DMS53 treated with DMSO at 0.1 percent for 48 hours (cell line): ENCODE results near the gene SRP9.

Experiments
- DNase-seq: peaks from one replicate; lab custom pipeline; 2025; ENCODE audit not compliant: unreplicated experiment; lab: John Stamatoyannopoulos, UW

The SRP9 gene, protein sequence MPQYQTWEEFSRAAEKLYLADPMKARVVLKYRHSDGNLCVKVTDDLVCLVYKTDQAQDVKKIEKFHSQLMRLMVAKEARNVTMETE

DNA sequence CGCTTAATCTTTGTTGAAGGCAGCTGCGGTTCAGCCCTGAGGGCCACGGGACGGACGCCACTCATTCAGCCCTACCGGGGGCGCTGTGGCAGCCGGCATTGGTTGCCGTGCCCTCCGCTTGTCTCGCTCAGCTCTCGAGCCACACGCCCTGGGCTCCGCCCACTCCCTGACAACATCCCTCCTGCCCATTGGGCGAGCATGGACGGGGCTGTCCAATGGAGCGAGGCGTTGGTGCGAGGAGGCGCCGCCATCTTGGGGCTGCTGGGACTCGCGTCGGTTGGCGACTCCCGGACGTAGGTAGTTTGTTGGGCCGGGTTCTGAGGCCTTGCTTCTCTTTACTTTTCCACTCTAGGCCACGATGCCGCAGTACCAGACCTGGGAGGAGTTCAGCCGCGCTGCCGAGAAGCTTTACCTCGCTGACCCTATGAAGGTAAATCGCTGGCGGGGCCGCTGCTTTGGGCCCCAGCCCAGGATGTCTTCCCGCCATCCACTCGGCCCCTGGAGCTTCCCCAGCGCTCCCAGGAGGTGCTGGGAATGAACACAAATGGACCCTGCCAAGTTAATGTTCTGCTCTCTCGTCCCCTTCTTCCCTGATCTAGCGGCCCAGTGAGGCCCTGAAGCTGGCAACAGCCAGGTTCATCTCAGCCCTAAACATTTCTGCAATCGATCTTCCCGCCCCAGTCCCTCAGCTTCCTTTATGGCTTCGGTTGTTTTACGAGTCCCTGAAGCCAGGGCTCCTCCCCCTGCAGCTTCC lies at the start of gene SRP9:
SRP9 (plus strand) TSS at position 244 of the 754 bp plus-strand sequence; CDS start at position 359, 115 bp downstream.
- peak; percentile 95 for DNase-seq

DNA sequence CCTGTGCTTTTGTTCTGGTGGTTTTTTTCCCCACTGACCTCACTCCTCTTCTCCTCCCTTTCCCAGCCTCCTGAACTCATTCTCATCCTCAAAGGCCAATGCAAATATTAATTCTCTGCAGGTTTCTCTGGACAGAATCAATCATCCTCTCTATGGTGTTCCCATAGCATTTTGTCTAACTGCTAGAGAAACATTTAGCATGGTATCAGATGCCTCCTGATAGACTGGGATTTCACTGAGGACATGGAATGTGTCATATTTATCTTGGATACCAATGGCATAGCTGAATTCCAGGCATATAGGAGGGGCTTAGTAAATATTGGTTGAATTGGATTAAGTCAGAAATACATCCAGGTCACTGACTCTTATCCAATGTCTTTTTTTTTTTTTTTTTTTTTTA lies 46.1 kb upstream of the SRP9 start:
- no peak for DNase-seq

DNA sequence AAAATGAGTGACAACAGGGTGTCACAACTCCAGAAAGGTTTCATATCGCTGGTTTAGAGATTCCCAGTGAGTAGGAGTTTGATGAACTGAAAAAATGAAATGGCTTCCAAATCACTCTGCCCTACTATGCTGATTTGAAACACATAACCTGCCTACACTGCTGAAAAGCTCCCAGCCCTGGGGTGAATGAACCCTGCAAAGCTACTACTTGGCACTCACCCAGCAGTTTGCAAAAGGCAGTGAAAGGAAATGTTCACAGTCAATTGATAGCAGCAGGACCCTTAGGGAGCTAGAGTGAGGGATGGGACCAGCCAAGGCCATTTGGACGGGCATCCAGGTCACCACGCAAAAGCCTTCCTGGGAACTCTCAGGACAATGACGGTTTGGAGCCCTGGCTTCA lies 44.4 kb upstream of the SRP9 start:
- no peak for DNase-seq

DNA sequence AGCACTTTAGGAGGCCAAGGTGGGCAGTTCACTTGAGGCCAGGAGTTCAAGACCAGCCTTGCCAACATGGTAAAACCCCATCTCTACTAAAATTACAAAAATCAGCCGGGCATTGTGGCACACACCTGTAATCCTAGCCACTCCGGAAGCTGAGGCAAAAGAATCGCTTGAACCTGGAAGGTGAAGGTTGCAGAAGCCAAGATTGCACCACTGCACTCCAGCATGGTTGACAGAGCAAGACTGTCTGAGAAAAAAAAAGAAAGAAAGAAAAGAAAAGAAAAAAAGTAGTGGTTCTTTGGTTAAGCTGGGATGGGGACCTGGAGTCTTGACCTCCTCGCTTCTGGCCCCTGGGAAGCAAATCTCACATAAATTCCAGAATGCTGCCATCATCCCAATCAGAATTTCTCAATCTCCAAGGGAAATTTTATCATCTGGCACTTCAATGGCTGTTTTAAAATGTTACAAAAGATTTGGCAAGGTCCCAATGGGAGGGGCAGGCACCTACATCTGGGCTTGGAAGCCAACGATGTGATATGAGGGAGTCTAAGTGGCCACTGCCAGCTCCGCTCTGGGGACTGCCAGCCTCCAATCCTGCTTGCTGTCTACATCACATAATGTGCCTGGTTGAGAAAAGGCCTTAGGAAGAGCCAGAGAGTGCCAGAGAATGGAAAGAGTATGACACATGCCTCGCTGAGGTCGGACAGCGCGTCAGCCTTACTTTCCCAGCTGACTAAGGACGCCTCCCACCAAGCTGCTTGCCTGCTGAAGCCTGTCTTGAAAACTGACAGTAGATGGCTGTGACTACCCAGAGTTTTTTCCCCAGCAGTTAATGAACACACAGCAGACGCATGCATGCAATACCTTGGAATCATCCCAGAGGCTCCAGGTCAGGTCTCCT lies 42.1 kb upstream of the SRP9 start:
- DNase-seq, result no peak

DNA sequence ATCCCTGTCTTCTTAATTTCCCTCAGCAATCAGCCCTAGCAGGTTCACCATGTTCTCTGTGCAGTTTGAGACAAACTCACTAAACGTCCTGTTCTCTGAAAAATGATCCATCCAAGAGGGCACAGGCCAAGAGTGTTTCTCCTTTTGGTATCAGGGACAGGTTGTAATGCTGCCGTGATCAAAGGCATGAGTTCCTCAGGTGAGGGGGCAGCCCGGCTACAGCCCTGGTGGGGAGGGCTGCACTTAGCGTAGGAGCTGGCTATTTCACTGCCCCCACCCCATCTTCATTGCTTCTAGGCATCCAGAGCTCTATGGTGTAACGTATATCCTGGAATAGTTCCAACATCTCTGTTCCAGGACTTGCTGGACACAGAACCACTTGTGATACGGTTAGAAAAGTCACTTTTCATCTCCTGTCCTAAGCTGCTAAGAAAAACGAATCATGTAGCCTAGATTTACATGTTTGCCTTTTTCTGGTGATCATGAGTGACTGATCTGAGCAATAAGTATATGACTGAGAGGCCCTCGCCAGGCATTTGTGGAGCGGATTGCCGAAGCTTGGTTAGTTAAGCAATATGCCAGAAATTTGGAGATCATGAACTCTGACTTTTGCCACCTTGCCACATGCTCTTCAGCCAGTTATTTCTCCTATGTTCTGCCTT lies 41.1 kb upstream of the SRP9 start:
- no peak for DNase-seq

DNA sequence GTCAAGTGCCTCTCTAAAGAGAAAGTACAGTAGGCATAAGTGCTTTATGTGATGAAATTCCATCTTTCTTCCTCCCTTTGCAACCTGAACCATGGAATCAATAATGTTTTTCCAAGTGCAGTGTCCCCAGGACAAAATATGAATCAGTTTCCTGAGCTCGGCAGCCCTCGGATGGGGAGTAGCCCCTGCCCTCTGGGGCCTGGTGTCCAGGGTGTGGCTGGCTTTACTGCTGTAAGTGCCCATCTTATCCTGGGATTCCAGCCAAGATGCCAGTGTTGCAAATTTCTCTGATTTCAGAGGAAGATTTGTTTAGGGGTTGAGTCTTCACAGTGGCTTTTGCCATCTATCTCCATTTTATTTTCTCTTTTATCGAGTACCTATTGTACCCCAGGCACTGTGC lies 40.5 kb upstream of the SRP9 start:
- DNase-seq, result no peak

DNA sequence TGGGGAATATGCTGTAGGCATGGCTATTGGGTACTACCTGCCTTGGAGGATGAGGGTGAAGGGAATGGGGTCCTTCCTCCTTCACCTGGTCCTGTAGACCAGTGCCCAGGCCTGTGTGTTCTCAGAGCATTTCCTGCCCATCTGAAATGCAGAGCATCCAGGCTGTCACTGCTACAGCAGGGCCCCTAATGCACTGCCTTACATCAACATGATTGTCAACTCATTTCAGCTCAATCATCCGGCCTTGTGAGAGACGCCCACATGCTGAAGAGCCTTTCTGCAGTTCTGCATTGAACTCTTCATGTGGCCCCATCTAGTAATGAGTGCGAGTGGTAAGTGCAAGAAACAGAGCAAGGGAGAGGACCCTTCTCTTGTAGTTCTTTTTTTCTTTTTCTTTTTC lies 39.8 kb upstream of the SRP9 start:
- DNase-seq, result no peak

DNA sequence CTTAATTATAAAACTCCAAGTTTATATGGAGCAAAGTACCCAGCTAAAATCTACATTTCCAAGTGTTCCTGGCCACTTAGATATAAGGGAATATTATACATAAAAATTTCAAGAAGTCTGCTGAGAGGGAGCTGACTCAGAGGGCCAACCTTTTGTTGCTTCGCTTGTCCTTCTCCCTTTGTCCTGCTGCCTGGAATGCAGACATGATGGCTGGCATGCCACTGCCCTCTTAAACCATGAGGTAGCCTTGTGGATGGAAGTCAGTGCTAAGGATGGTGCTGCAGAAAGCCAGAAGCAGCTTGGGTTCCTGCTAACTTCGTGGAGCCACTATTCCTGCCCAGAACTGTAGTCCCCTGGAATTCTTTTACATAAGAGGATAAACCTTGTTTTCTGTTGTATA lies 38.9 kb upstream of the SRP9 start:
- DNase-seq, result no peak

DNA sequence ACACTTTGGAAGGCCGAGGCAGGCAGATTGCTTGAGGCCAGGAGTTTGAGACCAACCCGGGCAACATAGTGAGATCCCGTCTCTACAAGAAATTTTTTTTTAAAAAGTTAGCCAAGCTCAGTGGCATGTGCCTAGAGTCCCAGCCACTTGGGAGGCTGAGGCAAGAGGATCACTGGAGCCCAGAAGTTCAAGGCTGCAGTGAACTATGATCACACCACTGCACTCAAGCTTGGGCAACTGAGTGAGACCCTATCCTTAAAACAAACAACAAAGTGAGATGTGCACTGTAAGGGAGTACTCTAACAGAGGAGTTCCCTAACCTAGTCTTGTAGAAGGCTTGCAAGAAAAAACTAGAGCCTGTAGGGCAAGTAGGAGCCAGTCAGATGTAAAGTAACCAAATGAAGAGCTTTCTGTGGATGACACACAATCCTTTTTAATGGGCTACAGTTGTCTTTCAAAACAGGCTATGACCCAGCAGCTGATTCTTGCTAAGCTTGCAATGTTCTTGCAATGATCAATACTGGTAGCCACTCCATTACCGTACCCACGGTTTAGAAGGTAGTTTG lies 38.0 kb upstream of the SRP9 start:
- no peak for DNase-seq

DNA sequence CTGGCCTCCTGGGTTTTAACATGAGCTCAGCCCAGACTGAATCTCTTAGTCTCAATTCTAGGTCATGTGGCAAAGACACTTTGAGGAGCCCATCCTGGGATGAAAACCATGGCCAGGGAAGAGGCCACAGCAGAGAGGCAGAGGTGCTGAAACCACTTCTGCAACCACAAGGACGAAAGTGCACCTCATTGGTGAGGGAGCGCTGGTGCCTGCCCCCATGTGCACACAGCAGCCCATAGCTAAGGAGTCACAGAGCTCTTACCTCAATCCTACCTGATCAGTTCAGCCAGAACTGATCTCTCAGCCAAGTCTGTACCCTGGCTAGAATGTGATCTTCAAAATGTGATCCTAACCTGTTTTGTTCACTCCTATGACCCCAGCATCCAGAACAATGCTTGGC lies 32.9 kb upstream of the SRP9 start:
- no peak for DNase-seq

DNA sequence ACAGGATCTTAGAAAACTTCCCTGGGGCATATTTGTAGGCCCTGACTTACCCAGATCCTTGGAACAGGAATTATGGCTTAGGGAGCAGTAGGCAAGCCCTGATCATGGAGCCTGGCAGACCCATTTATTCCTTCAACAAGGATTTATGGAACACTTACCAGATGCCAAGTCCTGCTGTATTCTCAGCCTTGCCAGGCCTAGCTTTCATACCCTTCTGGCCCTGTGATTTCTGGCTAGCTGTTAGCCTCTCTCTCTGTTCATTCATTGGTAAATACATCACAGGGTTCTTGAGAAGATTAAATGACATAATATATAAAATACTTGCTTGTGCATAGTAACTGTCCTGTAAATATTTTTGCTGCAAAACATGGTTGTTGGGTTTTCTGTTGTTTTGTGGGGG lies 32.4 kb upstream of the SRP9 start:
- DNase-seq, result no peak

DNA sequence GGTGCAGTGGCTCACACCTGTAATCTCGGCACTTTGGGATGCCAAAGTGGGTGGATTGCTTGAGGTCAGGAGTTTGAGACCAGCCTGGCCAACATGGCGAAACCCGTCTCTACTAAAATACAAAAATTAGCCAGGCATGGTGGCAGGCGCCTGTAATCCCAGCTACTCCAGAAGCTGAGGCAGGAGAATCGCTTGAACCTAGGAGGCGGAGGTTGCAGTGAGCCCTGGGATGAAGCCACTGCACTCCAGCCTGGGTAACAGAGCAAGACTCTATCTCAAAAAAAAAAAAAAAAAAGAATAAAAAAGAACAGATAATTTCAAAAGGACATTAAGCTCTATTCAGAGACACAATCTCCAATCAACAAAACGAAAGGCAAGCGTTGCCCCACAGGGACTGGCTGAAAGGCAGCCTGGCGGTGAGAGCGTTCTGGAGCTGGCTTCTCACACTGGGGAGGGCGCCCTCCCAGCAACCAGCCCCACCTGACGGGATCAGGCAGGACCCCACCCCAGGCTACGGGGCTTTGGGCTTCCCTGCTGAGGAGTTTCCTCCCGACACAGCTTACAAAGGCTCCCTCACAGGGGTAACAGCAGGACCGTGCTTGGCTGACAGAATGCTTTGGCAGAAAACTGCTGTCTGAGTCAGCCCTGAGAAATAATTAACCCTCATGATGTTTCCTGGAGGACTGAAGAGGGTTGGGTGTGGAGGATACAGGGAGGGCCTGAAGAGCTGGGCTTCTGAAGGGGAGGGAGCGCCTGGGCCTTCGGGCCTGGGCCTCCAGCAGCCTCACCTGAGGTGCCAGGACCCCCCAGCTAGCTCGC lies 31.1 kb upstream of the SRP9 start:
- peak; percentile 86 for DNase-seq

DNA sequence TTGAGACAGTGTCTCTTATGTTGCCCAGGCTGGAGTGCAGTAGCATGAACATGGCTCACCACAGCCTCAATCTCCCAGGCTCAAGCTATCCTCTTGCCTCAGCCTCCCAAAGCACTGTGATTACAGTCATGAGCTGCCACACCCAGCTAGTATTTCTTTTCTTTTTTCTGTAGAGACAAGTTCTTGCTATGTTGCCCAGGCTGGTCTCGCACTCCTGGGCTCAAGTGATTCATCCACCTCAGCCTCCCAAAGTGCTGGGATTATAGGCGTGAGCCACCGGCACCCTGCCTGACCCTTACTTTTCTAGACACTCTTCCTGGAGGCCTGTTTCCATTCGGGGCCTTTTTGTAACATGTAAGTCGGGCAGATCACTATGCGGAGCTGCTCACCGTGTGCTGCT lies 30.1 kb upstream of the SRP9 start:
- DNase-seq, result no peak

DNA sequence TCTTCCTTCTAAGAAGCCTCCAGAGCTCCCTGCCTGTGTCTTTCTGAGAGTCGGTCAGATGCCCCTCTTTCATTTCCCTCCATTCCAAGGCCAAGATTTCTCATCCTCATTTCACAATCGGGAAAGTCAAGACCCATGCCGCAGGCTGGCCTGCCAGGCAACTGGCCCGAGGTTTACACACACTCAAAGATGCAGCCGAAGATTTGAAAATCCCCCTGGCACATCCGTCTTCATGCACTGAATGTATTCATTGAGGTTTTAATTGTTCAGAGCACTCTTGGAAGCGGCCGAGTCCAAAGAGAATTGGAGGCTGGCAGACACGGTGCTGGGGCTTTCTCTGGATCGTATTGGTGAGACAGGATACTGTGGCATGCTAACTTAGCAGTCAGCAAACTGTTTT lies 29.1 kb upstream of the SRP9 start:
- no peak for DNase-seq

DNA sequence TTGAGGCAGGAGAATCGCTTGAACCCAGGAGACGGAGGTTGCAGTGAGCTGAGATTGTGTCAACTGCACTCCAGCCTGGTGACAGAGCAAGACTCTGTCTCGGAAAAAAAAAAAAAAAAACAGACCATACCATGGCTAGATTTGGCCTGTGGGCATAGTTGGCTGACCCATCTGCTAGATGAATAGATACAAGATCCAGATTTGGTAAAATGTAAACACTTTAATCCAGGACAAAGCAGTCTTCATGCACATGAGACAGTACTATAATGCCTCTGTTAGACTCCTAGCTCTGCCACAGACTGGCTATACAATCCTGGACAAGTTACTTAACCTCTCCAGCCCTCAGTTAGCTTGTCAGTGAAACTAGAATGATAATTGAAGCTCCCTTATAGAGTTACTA lies 27.9 kb upstream of the SRP9 start:
- no peak for DNase-seq

DNA sequence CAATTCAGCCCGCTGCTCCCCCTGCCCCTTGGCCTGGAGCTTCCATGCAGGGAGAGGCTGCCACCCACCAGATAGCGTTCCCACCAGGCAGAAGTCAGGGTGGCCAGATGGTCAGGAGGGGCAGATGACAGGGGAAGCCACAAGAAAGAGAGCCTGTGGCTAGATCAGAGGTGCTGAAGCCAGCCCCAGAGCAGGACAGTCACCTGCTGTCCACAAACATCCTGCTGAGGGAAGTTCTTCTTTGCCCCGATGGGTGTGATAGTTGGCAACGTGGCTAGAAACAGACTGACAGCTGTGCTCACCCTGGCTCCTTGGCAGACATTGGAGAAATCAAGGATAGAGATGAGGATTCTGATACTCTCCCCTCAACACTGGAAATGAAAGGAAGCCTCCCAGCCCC lies 27.2 kb upstream of the SRP9 start:
- no peak for DNase-seq

DNA sequence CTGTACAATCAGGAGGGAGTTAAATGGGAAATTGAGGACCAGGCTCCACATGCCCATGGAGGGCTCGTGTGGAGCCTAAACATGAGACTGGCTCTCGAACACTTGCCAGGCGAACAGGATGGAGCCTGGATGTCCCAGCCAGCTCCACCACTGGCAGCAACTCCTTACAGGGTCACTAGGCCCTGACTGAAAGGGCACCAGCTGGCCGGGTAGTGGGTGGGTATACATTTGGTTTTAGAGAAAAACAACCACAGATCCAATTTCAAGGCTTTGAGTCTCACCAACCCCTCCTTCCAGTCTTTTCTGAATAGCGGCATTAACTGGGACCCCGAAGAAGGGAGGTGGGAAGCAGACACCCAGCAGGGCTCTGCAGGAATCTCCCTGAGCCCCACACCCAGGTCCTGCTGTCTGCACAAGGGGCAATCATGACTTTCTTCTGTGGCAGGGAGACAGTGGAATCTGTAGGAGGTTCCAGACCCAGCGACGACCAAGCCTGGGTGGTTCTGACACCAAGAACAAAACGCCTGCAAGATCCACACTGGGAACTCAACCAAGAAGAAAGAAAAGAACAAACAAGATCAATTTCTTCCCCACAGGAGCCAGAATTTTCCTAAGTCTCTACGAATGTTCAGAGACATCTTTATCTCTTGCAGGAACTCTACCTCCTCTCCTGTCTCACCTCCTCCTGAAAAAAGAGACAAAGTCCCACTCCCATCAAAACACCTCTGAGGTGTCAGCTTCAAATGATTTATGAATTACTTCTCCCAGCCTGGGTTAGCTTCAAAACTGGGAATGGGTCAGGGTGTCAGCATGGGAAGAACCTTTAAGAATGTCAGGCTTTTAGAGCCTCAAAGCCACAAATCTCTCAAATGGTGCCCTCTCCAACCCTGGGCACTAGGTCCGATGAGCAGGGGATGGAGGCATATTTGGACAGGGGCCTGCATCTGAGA lies 26.5 kb upstream of the SRP9 start:
- no peak for DNase-seq

DNA sequence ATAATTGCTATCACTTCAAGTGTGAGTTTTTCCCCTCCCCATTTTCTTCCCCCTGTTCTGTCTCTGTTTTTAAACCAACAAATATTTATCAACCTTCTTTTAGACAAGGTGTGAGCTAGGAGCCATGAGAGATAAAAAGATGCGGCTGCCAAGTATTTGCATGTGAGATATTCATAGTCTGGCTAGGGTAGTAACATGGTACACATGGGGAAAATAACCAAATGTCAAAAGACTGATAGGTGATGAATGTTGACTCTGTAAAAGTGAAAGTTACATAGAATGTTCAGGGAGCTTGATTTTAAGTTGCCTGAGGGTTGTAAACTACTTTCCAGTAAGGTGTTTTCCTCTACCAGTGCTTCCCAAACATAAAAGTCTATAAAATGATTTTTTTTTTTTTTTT lies 25.4 kb upstream of the SRP9 start:
- no peak for DNase-seq

DNA sequence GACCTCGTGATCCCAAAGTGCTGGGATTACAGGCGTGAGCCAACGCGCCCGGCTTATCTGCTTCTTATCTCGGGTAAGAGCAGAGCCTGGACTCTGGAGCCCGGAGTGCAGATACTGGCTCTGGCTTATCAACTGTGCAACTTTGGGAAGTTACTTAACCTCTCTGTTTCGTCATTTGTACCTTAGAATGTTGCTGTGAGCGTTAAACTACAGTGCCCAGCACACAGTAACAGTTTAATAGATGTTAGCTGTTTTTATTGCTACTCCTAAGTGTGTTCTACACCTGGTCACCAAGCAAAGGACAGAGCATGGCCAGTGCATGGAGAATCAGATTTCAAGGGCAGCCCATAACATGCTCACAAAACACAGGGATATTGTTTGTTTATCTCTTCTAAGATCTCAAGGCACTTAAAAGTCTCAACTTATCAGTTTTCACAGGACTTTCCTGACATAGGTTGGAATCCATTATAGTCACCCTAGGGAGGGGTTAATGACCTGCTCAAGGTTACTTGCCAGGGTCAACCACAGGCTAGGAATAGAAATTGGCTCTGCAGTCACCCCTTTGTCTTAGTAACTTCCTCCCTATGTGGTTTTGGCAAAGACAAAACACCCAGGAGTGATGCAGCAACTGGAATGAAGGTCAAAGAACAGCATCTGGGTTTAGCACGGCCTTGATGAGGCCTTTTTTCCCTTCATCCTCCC lies 22.5 kb upstream of the SRP9 start:
- DNase-seq, result no peak
